Spleen (tissue), 7 donors: ENCODE results near the gene PTPRN.

Source experiments
- CTCF ChIP-seq, 11 experiments: fragments of 200-600 bp in 7 of 11; fragments of 450-650 bp in 4 of 11; sonication (generic) in 4 of 11; IDR thresholded peaks in 8 of 11; conservative IDR thresholded peaks in 3 of 11; 1 replicate in 7 of 11; 2 replicates in 4 of 11; pipeline versions ENCODE4 v1.4.0 to v1.8.0; 2016 to 2021; ENCODE audit warnings: antibody characterized with exemption in 11 of 11, inconsistent platforms in 4 of 11, mild to moderate bottlenecking in 1 of 11
- POLR2A ChIP-seq, 3 donors: fragments of 450-650 bp; IDR thresholded peaks; one replicate each; pipeline ENCODE4 v1.5.1; 2017; ENCODE audit warnings: antibody characterized with exemption in 3 of 3, mild to moderate bottlenecking in 1 of 3
- POLR2AphosphoS5 ChIP-seq, 3 donors: sonication (generic); formaldehyde crosslinking; IDR thresholded peaks; one replicate each; pipeline ENCODE4 v1.5.1; 2017; ENCODE audit warnings: antibody characterized with exemption in 3 of 3
- donor health status: DM: no; HTN: no; CAD: no; lungs with moderate emphysema.
- donor health status: DM: no; HTN: no; CAD: no.
- donor health status: DM: no; HTN: no; CAD: no.

- TF ChIP-seq CTCF (IDR thresholded peaks at IDR 0.05 in 8 of 11, conservative IDR thresholded peaks at IDR 0.05 in 3 of 11) (peak in 3 of 11 experiments; percentile 5 to 37 (median 32)), POLR2AphosphoS5 (IDR thresholded peaks at IDR 0.05) (peak; percentile 98 to 99 (median 99)), POLR2A (IDR thresholded peaks at IDR 0.05) (peak in 2 of 3 donors; percentile 51 to 71)
Measured at GRCh38 chr2:219245148-219245898, 63.9 kb downstream of the PTPRN start, which contains the start of the genes GLB1L and STK16.
